Stimulated activated CD8-positive, alpha-beta memory T cell treated with anti-CD3 and anti-CD28 coated beads, Interleukin-15, amount 100 ng/mL, for 24 hours (primary cell): ENCODE results near the gene KRT78.

Source experiments
- DNase-seq: peaks from one replicate; pipeline ENCODE4 v3.0.0-alpha.2; 2020; ENCODE audit warnings: low read depth

The KRT78 gene

DNA sequence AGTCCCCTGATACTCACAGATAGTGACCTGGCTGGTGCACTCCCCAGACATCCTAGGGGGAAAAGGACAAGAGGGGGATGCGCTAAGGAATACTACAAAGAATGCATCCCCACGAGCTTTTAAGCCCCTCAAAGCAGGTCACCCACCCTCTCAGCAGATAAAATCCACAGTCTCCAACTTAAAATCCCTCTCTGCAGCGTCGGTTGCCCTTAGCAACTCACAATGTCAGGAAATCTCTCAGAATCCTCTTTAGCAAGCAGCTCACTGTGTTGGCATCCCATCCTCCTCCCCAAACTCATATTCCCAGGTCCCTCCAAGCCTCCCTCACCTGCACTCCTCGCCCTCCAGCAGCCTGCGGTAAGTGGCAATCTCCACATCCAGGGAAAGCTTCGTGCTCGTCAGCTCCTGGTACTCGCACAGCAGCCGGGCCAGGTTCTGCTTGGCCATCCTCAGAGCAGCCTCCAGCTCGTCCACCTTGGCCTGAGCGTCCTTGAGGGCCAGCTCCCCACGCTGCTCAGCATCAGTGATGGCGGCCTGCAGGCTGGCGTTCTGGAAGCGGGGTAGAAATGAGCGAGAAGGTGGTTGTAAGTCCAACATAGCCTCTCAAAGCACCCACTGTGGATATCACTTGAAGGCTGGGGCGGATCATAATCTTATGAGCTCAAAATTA, 9.2 kb downstream of the KRT78 start:
- no peak for DNase-seq

DNA sequence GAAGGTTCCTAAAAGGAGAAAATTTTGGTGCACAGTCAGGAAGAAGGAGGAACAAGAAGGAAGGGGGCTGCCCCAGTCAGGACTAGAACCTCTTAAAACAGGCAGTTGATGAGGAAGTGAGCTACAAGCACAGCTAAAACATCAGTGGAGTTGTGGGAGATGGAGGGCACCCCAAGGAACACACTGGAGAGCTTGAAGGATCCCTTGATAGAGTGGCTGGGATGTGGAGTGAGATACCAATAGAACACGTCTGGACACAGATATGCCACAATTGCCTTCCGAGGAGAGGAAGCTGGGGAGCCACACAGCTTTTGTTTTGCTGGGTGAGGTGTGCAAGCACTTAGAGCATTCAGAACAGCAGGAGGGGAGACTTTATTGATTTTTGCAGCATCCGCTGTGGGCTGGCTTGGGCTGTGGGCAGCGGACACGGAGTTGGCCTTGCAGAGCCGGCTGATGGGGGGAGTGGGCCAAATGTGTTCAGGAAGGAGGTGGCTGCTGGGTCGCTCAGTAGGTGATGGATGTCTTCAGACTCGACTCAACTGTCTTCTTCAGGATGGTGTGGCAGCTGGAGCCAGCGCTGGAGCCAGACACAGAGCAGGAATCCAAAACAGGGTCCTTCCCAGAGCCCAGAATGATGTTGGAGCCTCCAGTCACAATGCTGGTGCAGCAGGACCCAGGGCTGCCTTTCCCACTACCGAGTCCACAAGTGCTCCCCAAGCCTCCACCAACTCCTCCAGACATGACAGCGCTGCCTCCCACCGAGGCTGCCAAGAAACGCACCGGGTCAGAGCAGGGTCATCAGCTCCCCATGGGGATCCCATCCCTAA, 10.0 kb downstream of the KRT78 start:
- no peak for DNase-seq

DNA sequence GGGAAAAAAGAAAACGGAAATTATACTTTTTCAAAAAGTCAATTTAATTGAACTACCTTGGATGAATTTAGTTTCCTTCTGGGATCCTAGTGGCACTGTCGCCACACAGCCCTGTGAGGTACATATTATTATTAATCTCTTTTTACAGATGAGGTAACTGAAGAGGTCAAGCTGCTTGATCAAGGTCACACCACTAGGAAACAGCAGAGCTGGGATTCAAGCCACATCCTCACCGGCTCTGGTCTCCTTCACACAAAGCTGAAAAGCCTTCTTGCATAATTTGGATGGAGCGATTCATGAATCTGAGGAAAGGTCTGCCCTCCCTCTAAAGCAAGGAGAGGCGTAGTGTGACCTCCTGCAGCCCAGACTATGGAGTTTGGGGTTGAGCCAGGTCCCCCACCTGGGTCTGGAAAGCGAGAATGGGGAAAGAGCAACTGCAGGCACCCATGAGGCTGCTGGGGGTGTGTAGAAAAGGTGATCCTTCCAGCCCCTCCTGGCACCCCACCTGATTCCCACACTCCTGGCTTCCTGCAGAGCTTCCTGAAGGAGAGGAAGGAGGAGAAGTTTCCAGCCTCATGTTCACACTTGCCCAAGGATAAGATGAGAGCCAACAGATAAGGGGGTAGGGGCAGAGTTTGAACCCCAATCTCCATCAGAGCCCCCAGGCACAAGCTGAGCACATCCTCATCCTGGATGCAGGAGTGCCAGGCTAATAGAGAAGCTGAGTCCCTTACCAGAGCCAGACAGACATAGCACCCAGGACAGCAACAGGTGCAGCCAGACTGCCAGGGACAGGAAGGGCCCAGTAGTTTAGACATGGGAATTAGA, 10.8 kb downstream of the KRT78 start:
- DNase-seq, result no peak

DNA sequence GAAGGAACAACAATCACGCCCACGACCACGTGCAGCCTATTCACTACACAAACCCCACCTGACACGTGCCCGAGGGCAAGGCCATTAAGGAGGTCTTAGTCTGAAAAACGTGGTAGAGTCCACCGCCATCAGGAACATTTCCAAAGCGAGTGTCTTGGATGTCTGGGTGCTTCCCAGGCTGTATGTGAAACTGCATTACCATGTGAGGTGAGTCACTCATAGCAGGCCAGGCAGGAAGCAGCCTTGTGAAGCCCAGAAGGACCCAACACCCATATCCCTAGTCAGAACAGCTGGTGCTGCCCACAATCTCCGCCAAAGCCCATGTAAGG, 11.4 kb downstream of the KRT78 start:
- no peak for DNase-seq

DNA sequence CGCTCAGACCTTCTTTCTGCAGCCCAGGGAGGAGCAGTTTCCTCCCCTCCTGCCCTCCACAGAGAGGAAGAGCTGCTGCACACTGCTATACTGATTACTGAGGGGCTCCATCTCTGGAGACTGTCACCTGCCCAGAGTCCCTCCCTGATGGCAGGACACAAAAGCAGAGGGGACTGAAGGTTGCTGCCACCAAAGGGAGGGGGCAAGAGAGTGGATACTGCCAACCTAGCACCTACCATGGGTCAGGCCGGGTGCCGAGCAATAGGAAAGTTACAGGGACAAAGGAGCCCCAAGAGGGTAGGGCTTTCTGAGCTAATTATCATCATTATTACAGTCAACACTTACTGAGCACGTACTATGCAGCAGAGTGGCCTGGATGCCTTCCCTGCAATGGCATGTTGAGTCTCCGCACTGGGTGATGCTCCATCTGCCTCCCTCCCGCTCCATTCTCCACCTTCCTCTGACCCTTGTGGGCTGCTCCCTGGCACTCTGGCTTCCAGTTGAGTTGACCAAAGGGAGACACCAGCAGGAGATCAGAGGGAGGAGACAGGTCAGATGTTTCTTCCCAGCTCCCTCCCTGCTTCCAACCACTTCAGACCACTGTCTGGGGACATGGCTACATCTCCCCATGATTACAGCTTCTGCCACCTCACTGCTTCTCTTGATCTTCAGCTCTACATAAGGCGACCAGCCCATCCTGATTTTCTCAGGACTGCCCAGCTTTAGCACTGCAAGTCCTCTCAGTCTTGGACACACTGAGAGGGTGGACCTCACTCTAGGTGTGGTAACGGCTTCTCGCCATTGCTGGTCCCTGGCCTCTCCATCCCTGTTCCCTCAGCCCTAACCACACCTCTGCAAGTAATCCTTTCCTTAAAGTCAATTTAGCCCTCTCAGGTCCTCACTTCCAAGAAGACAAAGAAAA, 12.0 kb downstream of the KRT78 start:
- DNase-seq, result no peak

DNA sequence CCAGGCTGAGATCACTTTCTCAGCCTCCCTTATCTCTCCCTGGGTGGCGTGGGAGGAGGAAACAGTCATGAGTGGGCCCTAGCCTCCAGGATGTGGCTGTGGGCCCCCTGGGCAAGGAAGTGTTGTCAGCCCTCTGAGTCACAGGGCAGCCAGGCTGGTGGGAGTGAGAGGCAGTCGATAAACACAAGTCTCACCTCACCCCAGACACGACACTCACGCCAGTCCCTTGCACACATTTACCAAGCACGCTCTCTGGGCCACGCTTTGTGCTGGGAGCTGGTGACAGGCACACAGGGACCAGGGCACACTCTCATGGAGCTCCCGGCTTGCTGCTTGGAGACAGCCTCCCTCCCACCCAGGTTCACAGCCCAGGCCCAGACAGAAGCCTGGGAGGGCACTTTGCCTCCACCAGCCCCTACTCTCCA, 12.7 kb downstream of the KRT78 start:
- DNase-seq, result peak; percentile 16

DNA sequence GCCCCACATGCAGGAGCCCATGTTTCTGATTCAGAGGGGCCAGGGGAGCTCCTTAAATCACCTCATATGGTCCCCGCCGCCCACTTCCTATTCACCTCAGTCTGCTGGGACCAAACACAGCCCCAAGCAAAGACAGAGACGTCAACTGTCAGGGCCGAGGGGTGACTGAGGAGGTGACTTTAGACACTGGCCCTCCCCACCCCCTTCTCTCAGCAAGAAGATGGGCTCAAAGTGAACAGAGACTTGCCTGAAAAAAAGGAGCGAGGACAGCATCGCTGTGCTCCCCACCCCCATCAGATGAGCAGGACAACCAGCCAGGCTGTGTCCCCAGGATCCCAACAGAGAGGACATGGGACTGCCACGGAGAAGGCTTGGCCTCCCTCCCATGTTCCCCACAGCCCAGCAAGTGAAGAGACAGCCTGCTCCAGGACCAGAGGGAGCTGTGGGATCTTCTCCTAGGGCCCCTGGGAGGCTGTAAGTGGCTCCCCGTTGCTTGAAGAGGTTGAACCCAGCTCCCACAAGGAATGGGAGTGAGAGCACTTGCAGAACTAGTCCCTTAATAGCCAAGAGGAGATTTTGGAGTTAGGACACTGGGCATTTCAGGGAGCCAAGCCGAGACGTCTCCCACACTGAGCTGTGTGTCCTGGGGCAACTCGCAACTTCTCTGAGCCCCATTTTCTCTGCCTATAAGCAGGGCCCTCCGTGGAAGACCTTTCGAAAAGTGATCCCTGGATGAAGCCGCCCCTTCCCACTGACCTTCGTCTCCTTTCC, 13.3 kb downstream of the KRT78 start:
- DNase-seq, result no peak

DNA sequence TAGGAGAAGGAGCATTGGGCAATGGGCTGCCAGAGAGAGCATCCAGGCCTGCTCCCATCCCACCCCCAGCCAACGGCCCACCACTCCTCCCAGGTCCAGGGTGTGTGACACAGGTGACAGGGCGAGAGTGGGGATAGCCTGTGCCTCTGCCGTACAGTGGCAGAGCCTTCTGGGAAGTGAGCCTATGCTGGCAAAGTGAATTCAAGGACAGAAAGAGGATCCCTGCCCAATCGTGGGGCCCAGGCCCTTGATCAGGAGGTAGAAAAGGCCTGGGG, 14.1 kb downstream of the KRT78 start:
- DNase-seq, result no peak

DNA sequence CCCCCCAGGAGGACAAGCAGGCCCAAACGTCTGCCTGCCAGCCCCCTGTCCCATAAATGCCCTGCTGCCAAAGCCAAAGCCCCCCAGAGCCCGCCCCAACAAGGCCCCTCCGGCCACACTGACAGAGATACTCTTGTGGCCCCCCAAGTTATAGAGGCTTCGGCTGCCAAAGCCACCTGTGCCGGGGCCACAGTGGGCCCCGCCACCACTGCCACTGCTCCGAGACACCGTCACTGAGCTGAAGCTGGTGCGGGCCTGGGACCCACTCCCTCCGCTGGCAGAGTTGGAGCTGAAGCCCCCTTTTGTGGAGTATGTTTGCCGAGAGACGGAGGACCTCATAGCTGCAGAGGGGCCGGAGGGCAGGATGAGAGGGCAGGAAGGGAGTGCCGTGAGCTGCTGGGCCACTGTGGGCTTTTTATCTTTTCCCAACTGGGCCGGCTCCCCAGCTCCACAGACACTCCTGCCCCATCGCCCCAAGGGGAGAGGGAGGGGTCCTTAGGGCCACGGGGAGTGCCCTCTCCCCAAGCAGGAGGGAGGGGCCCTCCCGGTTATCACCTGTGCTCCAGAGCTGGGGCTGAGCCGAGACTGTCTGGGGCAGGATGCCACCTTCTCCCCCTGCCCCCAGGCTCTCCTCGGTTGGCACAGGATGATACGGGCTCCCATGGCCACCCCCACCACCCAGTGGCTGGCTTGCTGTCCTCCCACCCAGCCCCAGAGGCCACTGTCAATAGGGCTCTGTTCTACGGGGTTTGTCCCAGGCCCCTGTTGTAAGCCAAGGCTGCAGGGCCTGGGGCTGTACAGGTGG, 14.7 kb downstream of the KRT78 start, which contains the start of gene KRT79:
TSS of gene KRT79 (minus strand) at position 390 of the 805 bp plus-strand sequence. CDS start at position 339, 51 bp downstream.
- no peak for DNase-seq

DNA sequence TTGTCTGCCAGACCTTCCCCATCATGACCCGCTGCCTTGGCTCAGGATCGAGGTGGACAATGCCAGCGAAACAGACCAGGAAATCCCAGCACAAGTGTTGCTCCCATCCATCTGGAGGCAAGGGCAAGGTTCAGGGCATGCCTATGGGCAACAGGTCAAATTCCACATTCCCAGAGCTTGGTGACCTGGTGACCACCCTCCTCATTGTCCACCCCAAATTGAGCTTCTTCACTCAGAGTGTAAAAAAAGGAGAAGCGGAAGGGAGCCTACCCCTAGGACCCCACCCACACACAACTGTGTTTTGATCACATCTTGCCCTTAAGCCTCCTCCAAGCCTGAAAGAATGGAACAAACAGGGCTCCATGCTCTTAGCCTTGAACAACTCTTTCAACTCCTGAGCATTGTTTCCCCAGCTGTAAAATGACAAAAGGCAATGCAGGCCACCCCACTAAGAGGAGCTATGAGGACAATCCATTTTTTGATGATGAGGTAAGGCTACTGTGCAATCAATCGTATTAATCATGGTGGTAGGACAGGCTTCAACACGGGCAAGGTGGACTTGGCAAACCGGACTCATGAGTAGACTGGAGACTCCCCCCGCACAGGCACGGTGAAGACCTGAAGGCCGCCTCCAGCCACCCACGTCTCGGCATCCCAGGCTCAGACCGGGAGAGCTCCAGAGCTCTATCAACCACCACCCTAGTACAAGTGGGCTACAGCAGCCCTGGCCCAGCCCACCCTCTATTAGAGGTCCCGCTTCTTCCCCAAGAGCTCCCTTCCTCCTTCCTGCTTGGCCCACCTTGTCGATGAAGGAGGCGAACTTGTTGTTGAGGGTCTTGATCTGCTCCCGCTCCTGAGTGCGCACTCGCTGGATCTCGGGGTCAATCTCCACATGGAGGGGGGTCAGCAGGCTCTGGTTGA, 15.5 kb downstream of the KRT78 start:
- DNase-seq, result no peak

DNA sequence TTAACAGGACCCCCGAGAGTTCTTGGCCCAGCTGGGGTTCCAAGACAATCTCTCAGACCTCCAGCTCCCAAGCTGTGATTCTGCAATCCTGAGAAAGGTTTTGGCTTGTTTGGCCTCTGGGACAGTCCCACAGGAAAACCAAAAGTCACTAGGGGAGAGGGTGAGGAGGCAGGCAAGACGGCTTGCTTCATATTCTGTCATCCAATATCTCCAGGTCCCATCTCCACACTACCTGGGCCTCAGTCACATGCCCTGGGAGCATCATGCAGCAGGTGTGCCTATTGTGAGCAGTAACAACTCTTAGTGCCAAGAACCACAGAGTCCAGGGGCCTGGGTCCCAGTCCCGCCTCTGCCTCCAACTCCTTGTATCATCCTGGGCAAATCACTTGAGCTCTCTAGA, 16.3 kb downstream of the KRT78 start:
- DNase-seq, result no peak

DNA sequence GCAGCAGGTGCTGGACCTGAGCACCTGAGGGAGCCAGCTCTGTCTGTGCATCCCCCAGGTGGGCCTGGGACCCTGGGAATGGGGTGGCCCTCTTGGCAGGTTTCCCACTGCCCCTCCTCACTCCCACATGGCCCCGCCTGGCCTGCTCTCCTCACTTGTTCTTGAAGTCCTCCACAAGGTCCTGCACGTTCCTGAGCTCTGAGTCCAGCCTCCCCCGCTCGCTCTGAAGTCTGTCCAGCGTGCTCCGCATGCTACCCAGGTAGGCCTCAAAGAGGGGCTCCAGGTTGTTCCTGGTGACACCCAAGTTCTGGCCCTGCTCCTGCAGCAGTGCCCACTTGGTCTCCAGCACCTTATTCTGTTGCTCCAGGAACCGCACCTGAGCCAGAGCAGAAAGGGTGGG, 17.5 kb downstream of the KRT78 start:
- no peak for DNase-seq

DNA sequence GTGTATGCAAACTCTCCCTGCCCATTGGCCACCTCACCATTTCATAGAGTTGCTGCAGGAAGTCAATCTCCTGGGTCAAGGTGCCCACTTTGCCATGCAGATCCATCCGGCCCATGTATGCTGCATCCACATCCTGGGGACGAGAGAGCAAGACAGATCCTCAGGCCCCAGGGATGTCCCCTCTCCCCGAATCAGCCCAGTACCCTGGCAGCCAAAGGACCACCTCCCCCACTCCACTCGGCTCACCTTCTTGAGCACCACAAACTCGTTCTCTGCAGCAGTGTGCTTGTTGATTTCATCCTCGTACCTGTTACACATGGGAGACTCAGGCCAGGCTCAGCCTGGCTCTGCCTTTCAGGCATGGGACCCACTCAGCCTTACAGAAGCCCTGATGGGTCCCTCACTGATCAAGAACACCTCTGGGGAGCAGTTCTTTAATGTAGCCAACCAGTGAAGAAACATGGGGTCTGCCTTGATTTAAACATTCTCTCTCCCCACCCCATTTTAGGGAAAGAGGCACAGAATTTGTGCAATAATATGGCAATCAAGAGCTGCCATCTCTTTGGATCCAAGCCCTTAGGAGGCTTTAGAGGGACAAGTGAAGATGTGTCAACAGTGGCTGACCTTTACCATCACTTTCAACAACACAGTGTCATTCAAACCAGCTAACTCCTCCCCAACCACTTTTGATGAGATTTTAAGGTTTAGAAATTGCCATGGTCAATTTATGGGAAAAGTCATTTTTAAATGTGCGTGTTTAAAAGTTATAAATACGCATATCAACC, 18.6 kb downstream of the KRT78 start:
- no peak for DNase-seq

DNA sequence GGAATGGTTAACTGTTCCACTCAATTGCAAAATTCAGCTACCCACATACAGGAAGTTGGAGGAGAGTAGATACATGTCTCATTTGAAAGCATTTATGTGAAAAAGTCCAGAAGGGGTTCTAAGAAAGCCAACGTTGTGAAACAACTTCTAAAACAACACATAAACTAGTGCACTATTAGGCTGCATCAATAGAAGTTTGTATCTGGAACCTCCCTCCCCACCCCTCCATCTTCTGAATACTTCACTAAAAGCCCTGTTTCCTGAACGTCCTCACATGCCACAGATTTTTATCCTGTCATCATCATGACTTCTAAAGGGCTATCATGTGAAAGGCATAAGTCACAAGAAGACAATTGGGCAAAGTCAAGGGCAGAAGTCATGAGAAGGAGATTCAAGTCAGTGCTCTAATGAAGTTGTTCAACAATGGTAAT, 20.2 kb downstream of the KRT78 start:
- no peak for DNase-seq

DNA sequence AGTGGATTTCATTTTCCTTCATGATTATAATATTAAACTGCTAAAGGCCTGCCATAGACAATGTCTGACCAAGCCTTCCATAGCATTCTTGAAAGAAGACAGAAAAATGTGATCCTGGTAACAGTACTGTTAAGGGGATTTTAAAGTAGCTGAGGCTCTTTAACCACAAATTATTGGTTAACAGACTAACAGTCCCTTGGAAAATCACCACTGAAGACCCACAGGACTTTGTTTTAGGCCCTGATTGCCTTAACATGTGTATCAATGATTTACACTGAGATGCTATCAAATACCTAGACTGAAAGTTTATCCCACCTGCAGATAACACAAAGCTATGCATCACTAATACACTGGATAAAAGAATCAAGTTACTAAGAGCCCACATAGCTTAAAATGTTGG, 20.6 kb downstream of the KRT78 start:
- DNase-seq, result no peak

DNA sequence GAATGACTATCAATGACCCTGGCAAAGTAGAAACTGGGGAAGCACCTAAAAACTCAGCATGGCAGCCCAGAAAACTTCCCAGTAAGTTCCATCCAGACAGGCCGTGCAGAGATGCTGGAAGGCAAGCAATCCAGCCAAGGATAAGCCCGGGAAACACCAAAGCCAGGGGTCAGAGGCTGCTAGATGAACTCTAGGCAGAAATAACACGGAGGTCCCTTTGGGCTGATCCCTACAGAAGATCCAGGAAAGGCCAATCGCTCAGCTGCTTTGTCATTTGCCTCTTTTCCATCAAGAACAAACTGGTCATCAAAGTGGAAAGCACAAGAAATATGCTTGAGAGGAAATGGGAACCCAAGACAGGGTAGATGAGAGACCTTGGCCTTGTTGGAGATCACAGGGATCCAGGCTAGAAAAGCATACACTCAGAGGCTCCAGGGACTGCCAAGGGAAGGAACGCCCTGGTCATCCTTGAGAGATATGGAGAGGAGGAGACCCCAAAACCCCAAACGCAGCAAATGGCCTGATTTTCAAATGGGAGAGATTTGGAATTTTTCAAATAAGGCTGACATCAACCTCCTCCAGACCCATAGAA, 21.2 kb downstream of the KRT78 start:
- no peak for DNase-seq

DNA sequence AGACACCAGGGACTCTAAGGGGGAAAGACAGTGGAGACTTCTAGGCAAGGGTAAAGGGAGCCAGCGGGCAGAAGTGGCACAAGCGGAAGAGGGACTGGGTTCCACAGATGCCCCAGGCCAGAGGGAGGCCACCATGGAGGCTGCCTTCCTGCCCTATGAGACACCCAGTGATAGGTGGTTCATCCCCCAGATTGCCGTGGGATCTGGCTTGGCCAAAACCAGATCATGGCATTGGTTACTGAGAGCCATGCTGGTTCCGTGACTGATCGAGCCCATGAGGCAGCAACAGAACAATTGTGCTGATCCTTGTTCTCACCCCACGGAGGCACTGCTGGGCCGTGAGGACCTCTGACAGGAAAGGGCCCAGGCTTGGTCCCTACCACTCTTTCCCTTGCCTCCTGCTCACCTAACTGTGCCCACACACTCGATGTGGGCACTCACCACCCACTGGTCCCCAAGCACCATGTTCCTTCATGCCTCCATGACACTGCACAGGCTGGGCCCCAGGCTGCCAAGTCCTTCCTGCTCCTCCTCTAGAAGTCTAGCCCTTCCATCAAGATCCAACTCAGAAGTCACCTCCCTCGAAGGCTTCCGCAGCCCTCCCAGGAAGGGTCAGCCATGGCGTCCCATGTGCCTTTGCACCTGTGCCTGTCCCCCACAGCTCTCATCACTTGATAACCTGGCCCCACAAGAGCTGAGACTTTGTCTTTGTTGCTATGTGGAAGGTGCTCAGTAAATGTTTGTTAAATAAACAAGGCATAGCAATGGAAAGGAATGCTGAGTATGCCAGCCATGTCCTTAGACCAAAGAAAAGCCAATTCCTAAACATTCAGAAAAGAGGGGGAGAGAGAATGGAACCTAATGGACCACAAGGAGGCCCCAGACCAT, 21.9 kb downstream of the KRT78 start:
- no peak for DNase-seq
